ENCODE measurements around the gene RAMP2.

Gene RAMP2

DNA sequence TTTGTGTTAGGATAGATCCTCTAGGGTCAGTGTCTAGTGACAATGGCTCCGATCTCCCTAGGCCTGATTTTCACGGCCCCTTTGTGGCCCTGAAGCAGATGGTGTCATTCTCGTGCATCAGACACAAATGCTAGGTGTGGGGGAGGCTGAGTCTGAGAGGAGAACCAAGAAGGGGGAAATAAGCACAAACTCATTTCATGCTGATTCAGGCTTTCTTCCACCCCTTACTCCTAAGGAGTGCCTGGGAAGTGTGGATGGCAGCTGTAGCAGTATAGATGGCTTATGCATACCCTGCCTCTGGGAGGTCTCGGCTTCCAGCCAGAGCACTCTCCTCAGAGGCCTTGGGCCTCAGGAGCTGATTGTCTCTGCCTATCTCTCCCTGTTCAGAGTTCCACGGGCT lies 17.5 kb downstream of the RAMP2 start:
- no peak for DNase-seq (ENCODE audit: low spot score)
- TF ChIP-seq, protein P1, sequence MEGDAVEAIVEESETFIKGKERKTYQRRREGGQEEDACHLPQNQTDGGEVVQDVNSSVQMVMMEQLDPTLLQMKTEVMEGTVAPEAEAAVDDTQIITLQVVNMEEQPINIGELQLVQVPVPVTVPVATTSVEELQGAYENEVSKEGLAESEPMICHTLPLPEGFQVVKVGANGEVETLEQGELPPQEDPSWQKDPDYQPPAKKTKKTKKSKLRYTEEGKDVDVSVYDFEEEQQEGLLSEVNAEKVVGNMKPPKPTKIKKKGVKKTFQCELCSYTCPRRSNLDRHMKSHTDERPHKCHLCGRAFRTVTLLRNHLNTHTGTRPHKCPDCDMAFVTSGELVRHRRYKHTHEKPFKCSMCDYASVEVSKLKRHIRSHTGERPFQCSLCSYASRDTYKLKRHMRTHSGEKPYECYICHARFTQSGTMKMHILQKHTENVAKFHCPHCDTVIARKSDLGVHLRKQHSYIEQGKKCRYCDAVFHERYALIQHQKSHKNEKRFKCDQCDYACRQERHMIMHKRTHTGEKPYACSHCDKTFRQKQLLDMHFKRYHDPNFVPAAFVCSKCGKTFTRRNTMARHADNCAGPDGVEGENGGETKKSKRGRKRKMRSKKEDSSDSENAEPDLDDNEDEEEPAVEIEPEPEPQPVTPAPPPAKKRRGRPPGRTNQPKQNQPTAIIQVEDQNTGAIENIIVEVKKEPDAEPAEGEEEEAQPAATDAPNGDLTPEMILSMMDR (IDR thresholded peaks at IDR 0.05; ENCODE audit: extremely low read depth, insufficient read depth, missing control alignments) = no peak
- in situ Hi-C loops (cut with MboI; ENCODE audit: low pct_unique_long_range_greater_than_20kb, low sequenced_read_pairs, unreplicated experiment) = no loop called here

DNA sequence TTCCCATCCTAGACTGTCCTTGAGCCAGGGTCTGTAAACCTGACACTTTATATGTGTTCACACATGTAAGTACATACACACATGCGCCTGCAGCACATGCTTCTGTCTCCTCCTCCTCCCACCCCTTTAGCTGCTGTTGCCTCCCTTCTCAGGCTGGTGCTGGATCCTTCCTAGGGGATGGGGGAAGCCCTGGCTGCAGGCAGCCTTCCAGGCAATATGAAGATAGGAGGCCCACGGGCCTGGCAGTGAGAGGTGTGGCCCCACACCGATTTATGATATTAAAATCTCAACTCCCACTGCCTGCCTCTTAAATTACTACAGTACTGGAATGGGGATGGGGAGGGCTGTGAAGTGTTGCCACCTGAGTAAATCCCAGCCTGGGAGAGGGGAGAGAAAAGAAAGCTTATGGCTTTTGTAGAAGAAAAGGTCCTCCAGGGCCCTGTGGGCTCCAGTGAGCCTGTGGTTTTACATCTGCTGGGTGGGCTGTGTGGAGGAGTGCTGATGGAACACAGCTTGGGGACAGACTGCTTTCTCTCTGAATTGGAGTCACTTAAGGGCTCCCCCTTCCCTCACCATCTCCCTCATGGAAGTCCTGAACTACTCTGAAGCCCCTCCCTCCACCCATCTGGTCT lies 18.4 kb downstream of the RAMP2 start:
- in situ Hi-C loops (cut with MboI; ENCODE audit: low pct_unique_long_range_greater_than_20kb, low sequenced_read_pairs, unreplicated experiment) = no loop called here
- TF ChIP-seq, protein P1 (IDR thresholded peaks at IDR 0.05; ENCODE audit: extremely low read depth, insufficient read depth, missing control alignments) = no peak
- no peak for DNase-seq (ENCODE audit: low spot score)

DNA sequence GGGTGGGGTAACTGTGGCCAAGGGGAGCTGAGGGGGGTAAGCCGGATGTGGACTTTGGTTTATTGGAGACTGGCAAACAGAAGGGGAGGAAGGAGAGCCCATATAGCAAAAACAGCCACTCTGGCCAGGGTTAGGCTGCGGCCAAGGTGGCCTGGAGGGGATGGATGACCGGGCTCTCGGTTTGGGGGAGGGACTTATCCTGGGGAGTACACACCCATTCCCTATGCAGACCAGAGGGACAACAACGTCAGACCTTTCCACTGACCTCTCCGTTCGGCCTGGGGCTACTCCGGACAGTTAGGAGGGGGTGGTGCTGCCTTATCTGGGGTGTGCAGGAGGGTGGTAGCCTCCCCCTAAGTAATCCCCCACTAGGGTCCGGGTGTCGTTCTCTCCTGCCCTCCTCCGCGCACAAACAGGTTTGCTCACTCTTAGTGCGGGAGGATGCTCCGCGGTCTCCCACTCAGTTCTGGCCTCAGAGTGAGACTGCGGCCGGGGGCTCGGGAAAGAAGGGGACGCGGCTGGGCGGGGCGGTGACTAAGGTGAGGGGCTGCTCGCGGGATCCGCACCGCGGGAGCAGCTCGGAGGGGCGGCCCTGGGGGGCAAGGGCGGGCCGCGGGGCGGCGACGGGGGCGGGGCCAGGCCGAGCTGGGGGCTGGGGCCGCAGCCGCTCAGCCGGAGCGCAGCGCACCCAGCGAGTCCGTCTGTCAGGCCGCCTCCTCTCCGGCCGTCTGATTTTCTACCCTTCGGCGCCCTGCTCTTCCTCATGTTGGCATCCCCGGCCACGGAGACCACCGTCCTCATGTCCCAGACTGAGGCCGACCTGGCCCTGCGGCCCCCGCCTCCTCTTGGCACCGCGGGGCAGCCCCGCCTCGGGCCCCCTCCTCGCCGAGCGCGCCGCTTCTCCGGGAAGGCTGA lies 19.2 kb downstream of the RAMP2 start, which contains the start of gene WNK4:
WNK4 (plus strand) TSS at position 675 of the 915 bp plus-strand sequence; CDS start at position 764, 89 bp downstream.
- TF ChIP-seq, protein P1 (IDR thresholded peaks at IDR 0.05; ENCODE audit: extremely low read depth, insufficient read depth, missing control alignments) = no peak
- DNase-seq (ENCODE audit: low spot score) = peak; percentile 65
- in situ Hi-C loops (cut with MboI; ENCODE audit: low pct_unique_long_range_greater_than_20kb, low sequenced_read_pairs, unreplicated experiment) = no loop called here

DNA sequence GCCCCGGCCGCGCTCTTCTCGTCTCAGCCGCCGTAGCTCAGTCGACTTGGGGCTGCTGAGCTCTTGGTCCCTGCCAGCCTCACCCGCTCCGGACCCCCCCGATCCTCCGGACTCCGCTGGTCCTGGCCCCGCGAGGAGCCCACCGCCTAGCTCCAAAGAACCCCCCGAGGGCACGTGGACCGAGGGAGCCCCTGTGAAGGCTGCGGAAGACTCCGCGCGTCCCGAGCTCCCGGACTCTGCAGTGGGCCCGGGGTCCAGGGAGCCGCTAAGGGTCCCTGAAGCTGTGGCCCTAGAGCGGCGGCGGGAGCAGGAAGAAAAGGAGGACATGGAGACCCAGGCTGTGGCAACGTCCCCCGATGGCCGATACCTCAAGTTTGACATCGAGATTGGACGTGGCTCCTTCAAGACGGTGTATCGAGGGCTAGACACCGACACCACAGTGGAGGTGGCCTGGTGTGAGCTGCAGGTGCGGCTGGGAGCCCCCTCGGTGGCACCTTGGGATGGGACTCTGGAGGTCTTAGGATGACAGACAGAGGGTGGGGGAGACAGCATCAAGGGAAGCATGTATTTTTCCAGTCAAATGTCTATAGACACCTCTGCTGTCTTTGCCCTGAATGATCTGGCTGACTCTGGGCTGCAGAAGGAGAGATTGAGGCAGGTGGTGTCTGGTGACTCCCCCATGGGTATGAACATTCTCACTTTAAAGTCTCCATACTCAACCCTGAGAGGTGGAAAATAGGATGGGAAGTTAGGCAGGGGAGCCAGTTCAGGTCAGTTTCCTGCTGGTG lies 20.0 kb downstream of the RAMP2 start:
- no peak for DNase-seq (ENCODE audit: low spot score)
- in situ Hi-C loops (cut with MboI; ENCODE audit: low pct_unique_long_range_greater_than_20kb, low sequenced_read_pairs, unreplicated experiment) = no loop called here
- TF ChIP-seq, protein P1 (IDR thresholded peaks at IDR 0.05; ENCODE audit: extremely low read depth, insufficient read depth, missing control alignments) = no peak

DNA sequence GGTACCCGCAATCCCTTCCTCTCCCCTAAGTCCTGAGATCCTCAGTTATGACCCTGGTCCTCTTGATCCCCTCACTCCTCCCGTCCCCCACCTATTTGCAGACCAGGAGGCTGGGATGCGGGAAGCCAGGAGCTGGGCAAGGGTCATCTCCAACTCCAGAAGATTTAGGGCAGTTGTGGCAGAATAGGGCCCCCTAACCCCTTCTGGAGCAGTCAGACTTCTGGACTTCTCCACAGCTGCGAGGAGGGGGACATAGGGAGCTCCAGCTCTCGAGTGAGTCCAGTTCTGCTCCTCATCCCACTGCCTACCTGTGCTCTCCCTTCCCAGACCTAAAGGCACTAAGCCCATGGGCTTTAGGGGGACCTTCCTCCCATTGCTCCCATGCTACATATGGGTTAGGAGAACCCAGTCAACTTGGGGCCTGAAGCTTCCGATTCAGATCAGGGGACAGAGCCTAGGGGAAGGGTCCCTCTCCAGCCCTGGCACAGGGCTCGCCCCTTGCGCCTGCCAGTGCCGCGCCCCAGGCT lies 20.7 kb downstream of the RAMP2 start:
- no peak for DNase-seq (ENCODE audit: low spot score)
- in situ Hi-C loops (cut with MboI; ENCODE audit: low pct_unique_long_range_greater_than_20kb, low sequenced_read_pairs, unreplicated experiment) = no loop called here
- TF ChIP-seq, protein P1 (IDR thresholded peaks at IDR 0.05; ENCODE audit: extremely low read depth, insufficient read depth, missing control alignments) = no peak
